Activated gamma-delta T cell treated with anti-CD3 and anti-CD28 coated beads, Interleukin-2, amount 50 U/mL, for 16 hours (primary cell): ENCODE measurements around the gene SEMA5A.

ENCODE experiments used
- DNase-seq: peaks from one replicate; pipeline ENCODE4 v3.0.0-alpha.2; 2020; ENCODE audit warnings: low read depth

The SEMA5A gene

GRCh38 chr5:9515436-9515835 is 30.4 kb downstream of the SEMA5A start:
- no peak for DNase-seq

GRCh38 chr5:9514968-9515367 is 30.9 kb downstream of the SEMA5A start:
- no peak for DNase-seq

- no peak for DNase-seq
Measured at GRCh38 chr5:9513827-9514226, 32.0 kb downstream of the SEMA5A start.

GRCh38 chr5:9512457-9512856 is 33.4 kb downstream of the SEMA5A start:
- no peak for DNase-seq

- no peak for DNase-seq
Measured at GRCh38 chr5:9507974-9508373, 37.9 kb downstream of the SEMA5A start.

GRCh38 chr5:9505225-9505624 is 40.6 kb downstream of the SEMA5A start:
- no peak for DNase-seq

- DNase-seq: no peak
Measured at GRCh38 chr5:9502864-9503263, 43.0 kb downstream of the SEMA5A start.

- no peak for DNase-seq
Measured at GRCh38 chr5:9502050-9502834, 43.6 kb downstream of the SEMA5A start.

- DNase-seq: no peak
Measured at GRCh38 chr5:9500625-9501024, 45.2 kb downstream of the SEMA5A start.

GRCh38 chr5:9500193-9500592 is 45.7 kb downstream of the SEMA5A start:
- DNase-seq: no peak

- DNase-seq: no peak
Measured at GRCh38 chr5:9499498-9499876, 46.4 kb downstream of the SEMA5A start.

GRCh38 chr5:9498541-9499497 is 47.1 kb downstream of the SEMA5A start:
- no peak for DNase-seq

GRCh38 chr5:9497347-9497746 is 48.5 kb downstream of the SEMA5A start:
- DNase-seq: no peak

- DNase-seq: no peak
Measured at GRCh38 chr5:9496801-9497200, 49.1 kb downstream of the SEMA5A start.

GRCh38 chr5:9495121-9495520 is 50.8 kb downstream of the SEMA5A start:
- no peak for DNase-seq

GRCh38 chr5:9494301-9494700 is 51.6 kb downstream of the SEMA5A start:
- DNase-seq: no peak

GRCh38 chr5:9490494-9491097 is 55.3 kb downstream of the SEMA5A start:
- no peak for DNase-seq

- no peak for DNase-seq
Measured at GRCh38 chr5:9483779-9484178, 62.1 kb downstream of the SEMA5A start.

GRCh38 chr5:9483243-9483642 is 62.6 kb downstream of the SEMA5A start:
- DNase-seq: no peak

GRCh38 chr5:9482381-9482780 is 63.5 kb downstream of the SEMA5A start:
- no peak for DNase-seq

GRCh38 chr5:9480499-9480898 is 65.4 kb downstream of the SEMA5A start:
- DNase-seq: no peak

GRCh38 chr5:9479990-9480389 is 65.9 kb downstream of the SEMA5A start:
- DNase-seq: no peak

- no peak for DNase-seq
Measured at GRCh38 chr5:9479361-9479760, 66.5 kb downstream of the SEMA5A start.
